ENCODE data around the gene TANC1. TPM values are rescaled to one million over a fixed set of nuclear protein-coding genes. Genes with fewer than 3 reads are reported as not detected.
A peak's percentile ranks its signal among the peaks of the same experiment; 100 is the strongest.

Gene TANC1
- total RNA-seq, 4 donors from 2014 or later: 34.5 to 125 (median 47.0) TPM

DNA sequence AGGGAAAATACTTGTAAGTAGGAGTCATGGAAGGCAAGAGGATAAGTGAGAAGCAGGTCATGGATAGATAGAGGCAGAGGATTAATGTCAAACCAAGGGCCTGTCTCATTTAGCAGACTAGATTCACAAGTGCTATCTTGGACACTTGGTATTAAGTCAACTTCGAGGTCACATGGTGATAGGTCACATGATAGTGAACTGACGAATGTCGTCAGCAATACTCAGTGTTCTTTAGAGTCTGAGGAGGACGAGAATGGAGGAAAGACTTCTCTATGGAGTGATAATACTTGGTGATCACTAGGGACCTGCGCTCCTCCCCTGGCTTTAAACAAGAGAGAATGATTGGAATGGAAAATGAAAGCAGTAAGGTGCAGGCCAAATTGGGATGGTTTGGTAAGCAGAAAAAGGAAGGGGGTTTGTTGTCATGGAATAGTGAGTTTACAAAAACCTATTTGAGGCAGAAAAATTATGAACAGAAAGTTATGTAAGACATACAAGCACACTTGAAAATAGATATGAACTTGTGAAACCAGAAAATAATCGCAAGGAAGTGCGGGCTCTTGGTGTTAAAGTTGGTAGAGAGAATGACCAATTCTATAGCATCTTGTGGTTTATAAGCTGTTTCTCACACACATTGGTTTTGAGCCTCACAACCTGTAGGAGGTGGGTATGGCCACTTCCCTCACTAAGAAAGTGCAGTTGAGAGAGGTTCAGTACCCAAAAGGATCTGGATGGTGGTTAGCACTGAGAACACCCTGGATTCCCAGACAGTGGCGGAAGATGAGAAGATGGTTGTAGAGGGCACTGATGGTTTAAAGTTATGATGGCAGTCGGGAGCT, 176.6 kb downstream of the TANC1 start:
- 81 to 86% methylated on average over 7 to 9 of the region's 9 CpGs for WGBS, 2 donors (ENCODE audit: low coverage in 1 of 2)
- Histone ChIP-seq H3K27ac (no peak overlapping the region), H3K9me3 (no peaks in the 10 kb centered on the region), H3K4me1 (peaks cover 15 to 32% (median 22%) of the 10 kb centered on the region in 4 donors), H3K4me3 (no peak overlapping the region), H3K36me3 (no peaks in the 10 kb centered on the region), H3K27me3 (no peaks in the 10 kb centered on the region)
- intact Hi-C loops (cut with DNase I; ENCODE audit: low total_unique reads): no loop called here
- in situ Hi-C loops (cut with MboI; ENCODE audit: low pct_ligation_motif_present in 1 of 4, low pct_unique_long_range_greater_than_20kb in 1 of 4, low sequenced_read_pairs in 3 of 4): no loop called here
- no peak for DNase-seq
- TF ChIP-seq POLR2AphosphoS5 (IDR thresholded peaks at IDR 0.05): no peak
- TF ChIP-seq EP300 (IDR thresholded peaks at IDR 0.05; ENCODE audit: low read depth): no peak
- no peak for TF ChIP-seq POLR2A (IDR thresholded peaks at IDR 0.05)
- TF ChIP-seq, protein P1, sequence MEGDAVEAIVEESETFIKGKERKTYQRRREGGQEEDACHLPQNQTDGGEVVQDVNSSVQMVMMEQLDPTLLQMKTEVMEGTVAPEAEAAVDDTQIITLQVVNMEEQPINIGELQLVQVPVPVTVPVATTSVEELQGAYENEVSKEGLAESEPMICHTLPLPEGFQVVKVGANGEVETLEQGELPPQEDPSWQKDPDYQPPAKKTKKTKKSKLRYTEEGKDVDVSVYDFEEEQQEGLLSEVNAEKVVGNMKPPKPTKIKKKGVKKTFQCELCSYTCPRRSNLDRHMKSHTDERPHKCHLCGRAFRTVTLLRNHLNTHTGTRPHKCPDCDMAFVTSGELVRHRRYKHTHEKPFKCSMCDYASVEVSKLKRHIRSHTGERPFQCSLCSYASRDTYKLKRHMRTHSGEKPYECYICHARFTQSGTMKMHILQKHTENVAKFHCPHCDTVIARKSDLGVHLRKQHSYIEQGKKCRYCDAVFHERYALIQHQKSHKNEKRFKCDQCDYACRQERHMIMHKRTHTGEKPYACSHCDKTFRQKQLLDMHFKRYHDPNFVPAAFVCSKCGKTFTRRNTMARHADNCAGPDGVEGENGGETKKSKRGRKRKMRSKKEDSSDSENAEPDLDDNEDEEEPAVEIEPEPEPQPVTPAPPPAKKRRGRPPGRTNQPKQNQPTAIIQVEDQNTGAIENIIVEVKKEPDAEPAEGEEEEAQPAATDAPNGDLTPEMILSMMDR (IDR thresholded peaks at IDR 0.05): no peak

DNA sequence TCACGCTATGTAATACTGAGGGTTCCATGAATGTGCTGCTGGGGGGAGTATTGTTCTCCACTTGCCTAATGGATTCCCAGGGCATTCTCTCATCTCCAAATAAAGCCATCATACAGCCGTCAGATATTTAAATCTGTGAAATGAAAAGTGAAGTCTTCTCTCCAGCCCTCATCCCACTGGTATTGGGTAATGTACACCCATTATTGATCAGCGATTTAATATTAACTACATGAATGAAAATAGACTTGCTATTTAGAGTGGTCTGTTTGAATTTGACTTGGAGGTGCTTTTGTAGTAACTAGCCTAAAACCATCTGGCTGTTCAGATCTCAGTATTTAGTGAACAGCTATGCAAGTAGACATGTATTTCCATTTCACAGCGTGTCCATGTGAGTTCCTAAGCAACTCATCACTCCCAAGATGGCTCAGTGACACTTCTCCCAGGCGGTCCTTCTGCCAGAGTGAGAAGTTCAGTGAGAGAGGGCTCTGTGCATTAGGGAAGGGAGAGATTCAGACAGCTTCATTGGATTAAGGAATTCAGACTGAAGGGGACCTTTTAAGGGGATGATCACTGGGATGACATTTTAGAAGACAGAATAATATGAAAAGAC, 177.4 kb downstream of the TANC1 start:
- WGBS, 2 donors (ENCODE audit: low coverage in 1 of 2): 88 to 100% methylated on average over 2 to 5 of the region's 5 CpGs
- in situ Hi-C loops (cut with MboI; ENCODE audit: low pct_ligation_motif_present in 1 of 4, low pct_unique_long_range_greater_than_20kb in 1 of 4, low sequenced_read_pairs in 3 of 4) (no loop called here), intact Hi-C loops (cut with DNase I; ENCODE audit: low total_unique reads) (no loop called here)
- TF ChIP-seq, protein P1 (IDR thresholded peaks at IDR 0.05): no peak
- TF ChIP-seq POLR2A (IDR thresholded peaks at IDR 0.05) (no peak), POLR2AphosphoS5 (IDR thresholded peaks at IDR 0.05) (no peak), EP300 (IDR thresholded peaks at IDR 0.05; ENCODE audit: low read depth) (no peak)
- H3K27ac ChIP-seq: peak overlapping the region in 2 of 4 donors; percentile 80 to 85
- no peak overlapping the region for H3K4me3 ChIP-seq
- H3K36me3 ChIP-seq: no peaks in the 10 kb centered on the region
- no peak for DNase-seq
- no peaks in the 10 kb centered on the region for H3K27me3 ChIP-seq
- peaks cover 23 to 36% (median 31%) of the 10 kb centered on the region in 4 donors for H3K4me1 ChIP-seq
- H3K9me3 ChIP-seq: no peaks in the 10 kb centered on the region

DNA sequence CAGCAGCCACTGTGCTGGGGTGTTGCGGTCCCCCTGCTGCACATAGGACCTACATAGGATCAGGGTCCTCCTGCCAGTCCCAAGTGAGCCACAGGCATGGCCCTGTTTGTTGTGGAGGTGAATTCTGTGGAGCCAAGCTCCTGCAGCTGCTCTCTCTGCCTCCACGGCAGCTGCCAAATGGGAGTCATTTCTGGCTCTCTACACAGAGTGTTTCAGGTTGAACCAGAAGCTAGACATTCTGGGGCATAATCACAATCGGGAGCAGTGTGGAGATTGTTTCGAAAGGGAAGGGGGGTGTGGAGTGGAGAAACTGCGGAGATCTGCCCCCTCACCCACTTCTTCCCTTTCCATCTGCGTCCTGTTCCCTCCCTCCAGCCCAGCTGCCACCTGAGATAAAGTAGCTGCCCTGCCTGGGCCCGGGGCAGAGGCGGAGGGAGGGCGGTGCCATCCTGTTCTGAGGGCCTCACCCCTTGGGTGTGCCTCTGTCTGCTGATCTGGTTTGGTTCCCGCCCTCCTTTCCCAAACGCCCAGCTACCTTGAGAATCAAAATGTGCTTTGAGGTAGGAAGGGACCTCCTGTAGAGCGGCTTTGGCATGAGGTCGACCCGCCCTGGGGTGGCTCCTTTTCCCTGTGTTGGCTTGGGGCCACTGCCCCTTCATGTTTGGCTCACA, 178.7 kb downstream of the TANC1 start:
- H3K27ac ChIP-seq: peak overlapping the region; percentile 66 to 85 (median 76)
- WGBS, 2 donors (ENCODE audit: low coverage in 1 of 2): 29 to 60% methylated on average over 1 to 13 of the region's 14 CpGs
- in situ Hi-C loops (cut with MboI; ENCODE audit: low pct_ligation_motif_present in 1 of 4, low pct_unique_long_range_greater_than_20kb in 1 of 4, low sequenced_read_pairs in 3 of 4): no loop called here
- no peaks in the 10 kb centered on the region for H3K9me3 ChIP-seq
- intact Hi-C loops (cut with DNase I; ENCODE audit: low total_unique reads): no loop called here
- peaks cover 26 to 49% (median 42%) of the 10 kb centered on the region in 4 donors for H3K4me1 ChIP-seq
- H3K4me3 ChIP-seq: no peak overlapping the region
- H3K27me3 ChIP-seq: no peaks in the 10 kb centered on the region
- TF ChIP-seq POLR2A (IDR thresholded peaks at IDR 0.05) (peak; percentile 36), POLR2AphosphoS5 (IDR thresholded peaks at IDR 0.05) (peak; percentile 56 to 70 (median 61)), EP300 (IDR thresholded peaks at IDR 0.05; ENCODE audit: low read depth) (no peak)
- TF ChIP-seq, protein P1 (IDR thresholded peaks at IDR 0.05): no peak
- DNase-seq: peak; percentile 87
- H3K36me3 ChIP-seq: no peaks in the 10 kb centered on the region

DNA sequence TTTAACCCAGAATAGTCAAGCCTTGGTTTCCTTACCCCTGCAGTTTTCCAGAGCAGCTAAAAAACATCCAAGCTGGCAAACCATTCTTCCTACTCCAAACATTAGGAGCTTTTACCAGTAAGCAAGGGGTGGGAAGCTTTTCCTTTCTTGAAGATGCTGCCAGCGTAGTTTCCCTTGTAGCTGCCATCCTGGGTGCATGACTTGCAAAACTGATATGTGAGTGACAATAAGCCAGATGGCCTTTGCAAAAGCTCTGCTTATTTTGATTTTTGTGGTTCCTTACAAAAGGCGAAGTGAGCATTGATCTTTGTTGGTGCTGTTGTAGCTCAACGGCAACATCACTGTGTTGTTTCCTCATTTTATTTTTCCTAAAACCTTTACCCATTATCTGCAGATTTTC, 179.2 kb downstream of the TANC1 start:
- H3K4me3 ChIP-seq: no peak overlapping the region
- H3K4me1 ChIP-seq: peaks cover 28 to 54% (median 47%) of the 10 kb centered on the region in 4 donors
- peak overlapping the region; percentile 66 to 85 (median 76) for H3K27ac ChIP-seq
- no peaks in the 10 kb centered on the region for H3K36me3 ChIP-seq
- TF ChIP-seq, protein P1 (IDR thresholded peaks at IDR 0.05): no peak
- TF ChIP-seq POLR2A (IDR thresholded peaks at IDR 0.05) (no peak), POLR2AphosphoS5 (IDR thresholded peaks at IDR 0.05) (no peak), EP300 (IDR thresholded peaks at IDR 0.05; ENCODE audit: low read depth) (no peak)
- 54 to 68% methylated on average over 2 to 3 of the region's 3 CpGs for WGBS, 2 donors (ENCODE audit: low coverage in 1 of 2)
- intact Hi-C loops (cut with DNase I; ENCODE audit: low total_unique reads): no loop called here
- H3K27me3 ChIP-seq: no peaks in the 10 kb centered on the region
- in situ Hi-C loops (cut with MboI; ENCODE audit: low pct_ligation_motif_present in 1 of 4, low pct_unique_long_range_greater_than_20kb in 1 of 4, low sequenced_read_pairs in 3 of 4): no loop called here
- no peaks in the 10 kb centered on the region for H3K9me3 ChIP-seq
- DNase-seq: no peak

Measured in transverse colon (tissue), 4 donors.